ENCODE data around the gene SNURF. TPM values are rescaled to one million over a fixed set of nuclear protein-coding genes. Genes with fewer than 3 reads are reported as not detected.

SNURF gene
- total and polyA plus RNA-seq, 7 experiments from 2014 or later, result 4.9 to 53.3 (median 34.3) TPM

- intact Hi-C loops (cut with micrococcal nuclease), result no loop called here
- no peak overlapping the region for H3K27ac ChIP-seq (ENCODE audit: low read depth, low read length)
- no peak overlapping the region for H3K4me3 ChIP-seq (ENCODE audit: low read length)
- POLR2A ChIA-PET, result no interaction called here
- ATAC-seq, result no peak
- H3K27ac Mint-ChIP-seq, result no peak overlapping the region
- no peaks in the 10 kb centered on the region for H3K27me3 ChIP-seq (ENCODE audit: control insufficient read depth in 2 of 2, insufficient read depth in 2 of 2, low read length in 2 of 2)
- CTCF ChIA-PET, result no interaction called here
- H3K36me3 ChIP-seq (ENCODE audit: control insufficient read depth in 2 of 3, insufficient read depth in 3 of 3, low read length in 3 of 3), result no peaks in the 10 kb centered on the region
- no peaks in the 10 kb centered on the region for H3K4me1 ChIP-seq (ENCODE audit: control insufficient read depth in 2 of 2, insufficient read depth in 2 of 2, low read length in 2 of 2)
- no peaks in the 10 kb centered on the region for H3K27me3 Mint-ChIP-seq
- H3K9me3 Mint-ChIP-seq, result peaks cover 0 to 36% (median 6%) of the 10 kb centered on the region in 11 donors
- no peaks in the 10 kb centered on the region for H3K4me1 Mint-ChIP-seq
- DNase-seq, result no peak
- H3K4me3 Mint-ChIP-seq, result no peak overlapping the region
- peaks cover 0 to under 1% (median 0%) of the 10 kb centered on the region in 5 donors for H3K36me3 Mint-ChIP-seq
- peaks cover 0 to 17% (median 0%) of the 10 kb centered on the region in 3 experiments for H3K9me3 ChIP-seq (ENCODE audit: control insufficient read depth in 2 of 3, low read length in 3 of 3)
Observed at GRCh38 chr15:24945711-24946110, 9.1 kb upstream of the SNURF start.

- H3K27me3 ChIP-seq (ENCODE audit: control insufficient read depth in 2 of 2, insufficient read depth in 2 of 2, low read length in 2 of 2), result no peaks in the 10 kb centered on the region
- H3K4me3 ChIP-seq (ENCODE audit: low read length), result no peak overlapping the region
- no peaks in the 10 kb centered on the region for H3K4me1 ChIP-seq (ENCODE audit: control insufficient read depth in 2 of 2, insufficient read depth in 2 of 2, low read length in 2 of 2)
- Mint-ChIP-seq H3K9me3 (peaks cover 0 to 35% (median 15%) of the 10 kb centered on the region in 11 donors), H3K27me3 (peaks cover 0 to 6% (median 0%) of the 10 kb centered on the region in 5 donors), H3K4me3 (no peak overlapping the region), H3K4me1 (no peaks in the 10 kb centered on the region), H3K27ac (no peak overlapping the region), H3K36me3 (no peaks in the 10 kb centered on the region)
- DNase-seq, result no peak
- ChIA-PET POLR2A (no interaction called here), CTCF (no interaction called here)
- H3K27ac ChIP-seq (ENCODE audit: low read depth, low read length), result no peak overlapping the region
- ATAC-seq, result no peak
- intact Hi-C loops (cut with micrococcal nuclease), result no loop called here
- H3K36me3 ChIP-seq (ENCODE audit: control insufficient read depth in 2 of 3, insufficient read depth in 3 of 3, low read length in 3 of 3), result no peaks in the 10 kb centered on the region
- H3K9me3 ChIP-seq (ENCODE audit: control insufficient read depth in 2 of 3, low read length in 3 of 3), result peaks cover 0 to 16% (median 0%) of the 10 kb centered on the region in 3 experiments
Observed at GRCh38 chr15:24948495-24948894, 6.3 kb upstream of the SNURF start.

- CTCF ChIA-PET, result no interaction called here
- H3K4me1 Mint-ChIP-seq, result peaks cover 0 to 23% (median 13%) of the 10 kb centered on the region in 7 donors
- Histone ChIP-seq H3K27ac (ENCODE audit: low read depth, low read length) (peak overlapping the region; percentile 85), H3K9me3 (ENCODE audit: control insufficient read depth in 2 of 3, low read length in 3 of 3) (peaks cover 0 to 22% (median 4%) of the 10 kb centered on the region in 3 experiments), H3K27me3 (ENCODE audit: control insufficient read depth in 2 of 2, insufficient read depth in 2 of 2, low read length in 2 of 2) (no peaks in the 10 kb centered on the region), H3K4me3 (ENCODE audit: low read length) (peak overlapping the region; percentile 92), H3K4me1 (ENCODE audit: control insufficient read depth in 2 of 2, insufficient read depth in 2 of 2, low read length in 2 of 2) (peaks cover 0 to 8% of the 10 kb centered on the region in 2 donors), H3K36me3 (ENCODE audit: control insufficient read depth in 2 of 3, insufficient read depth in 3 of 3, low read length in 3 of 3) (peaks cover 0 to 21% (median 0%) of the 10 kb centered on the region in 3 experiments)
- H3K36me3 Mint-ChIP-seq, result peaks cover 4 to 30% (median 19%) of the 10 kb centered on the region in 5 donors
- peaks cover 0 to 83% (median 25%) of the 10 kb centered on the region in 11 donors for H3K9me3 Mint-ChIP-seq
- DNase-seq (peak in 3 of 9 donors; percentile 14 to 23 (median 19)), ATAC-seq (peak; percentile 1)
- POLR2A ChIA-PET, result interaction anchor here (1.0 to 1.7 kb wide), 4 partner anchors 17 to 484 kb away, joined by 3 to 4 read pairs (median 4); no protein-coding TSS in a partner anchor
- intact Hi-C loops (cut with micrococcal nuclease), result loop anchor here (5.0 to 10.0 kb wide), 5 partner anchors 37 to 1388 kb away; partner anchors contain the start of gene MKRN3 (in 1 of the 2)
- peak overlapping the region; percentile 92 to 99 (median 95) for H3K4me3 Mint-ChIP-seq
- peaks cover 0 to 6% (median 0%) of the 10 kb centered on the region in 5 donors for H3K27me3 Mint-ChIP-seq
- peak overlapping the region; percentile 90 to 98 (median 97) for H3K27ac Mint-ChIP-seq
Observed at GRCh38 chr15:24955531-24955921, 739 bp downstream of the SNURF start.

- Histone ChIP-seq H3K27me3 (ENCODE audit: control insufficient read depth in 2 of 2, insufficient read depth in 2 of 2, low read length in 2 of 2) (no peaks in the 10 kb centered on the region), H3K4me3 (ENCODE audit: low read length) (peak overlapping the region; percentile 92), H3K27ac (ENCODE audit: low read depth, low read length) (peak overlapping the region; percentile 85), H3K36me3 (ENCODE audit: control insufficient read depth in 2 of 3, insufficient read depth in 3 of 3, low read length in 3 of 3) (peaks cover 0 to 21% (median 0%) of the 10 kb centered on the region in 3 experiments), H3K4me1 (ENCODE audit: control insufficient read depth in 2 of 2, insufficient read depth in 2 of 2, low read length in 2 of 2) (peaks cover 0 to 8% of the 10 kb centered on the region in 2 donors), H3K9me3 (ENCODE audit: control insufficient read depth in 2 of 3, low read length in 3 of 3) (peaks cover 0 to 28% (median 4%) of the 10 kb centered on the region in 3 experiments)
- Mint-ChIP-seq H3K27me3 (peaks cover 0 to 6% (median 0%) of the 10 kb centered on the region in 5 donors), H3K36me3 (peaks cover 4 to 33% (median 26%) of the 10 kb centered on the region in 5 donors), H3K4me3 (peak overlapping the region; percentile 92 to 99 (median 95)), H3K27ac (peak overlapping the region; percentile 90 to 98 (median 97)), H3K4me1 (peaks cover 0 to 23% (median 13%) of the 10 kb centered on the region in 7 donors), H3K9me3 (peaks cover 0 to 85% (median 22%) of the 10 kb centered on the region in 11 donors)
- DNase-seq (peak; percentile 57 to 85 (median 77)), ATAC-seq (peak; percentile 86)
- ChIA-PET POLR2A (interaction anchor here (1.0 to 1.7 kb wide), 5 partner anchors 17 to 483 kb away, joined by 3 to 4 read pairs (median 3); no protein-coding TSS in a partner anchor), CTCF (interaction anchor here (0.6 kb wide), 1 partner anchor 27 kb away, joined by 4 read pairs; no protein-coding TSS in a partner anchor)
- intact Hi-C loops (cut with micrococcal nuclease), result loop anchor here (1.0 to 10.0 kb wide), 7 partner anchors 36 to 1389 kb away; partner anchors contain the start of genes MKRN3 (in 1 of the 2) and UBE3A (in 1 of the 2)
Observed at GRCh38 chr15:24956111-24956838, 1.5 kb downstream of the SNURF start.

DNA sequence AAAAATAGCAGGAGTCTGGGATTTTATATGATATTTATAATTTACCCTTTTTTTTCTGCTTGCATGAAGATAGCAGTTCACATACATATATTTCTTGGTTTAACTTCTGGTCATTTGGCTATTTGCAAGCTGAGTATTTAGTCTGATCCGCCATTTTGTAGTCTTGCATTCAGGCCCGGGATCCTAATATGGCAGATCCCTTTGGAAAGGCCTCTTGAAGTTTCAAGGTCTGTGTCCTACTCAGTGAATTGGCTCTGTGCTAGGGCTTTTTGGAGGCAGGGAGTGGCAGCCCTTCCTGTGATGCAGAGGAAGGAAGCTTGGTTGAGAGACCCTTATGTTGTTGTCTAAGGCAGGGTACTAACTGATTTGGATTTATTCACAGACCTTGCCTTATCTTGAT lies 2.9 kb downstream of the SNURF start:
- no peak overlapping the region for H3K27ac ChIP-seq (ENCODE audit: low read depth, low read length)
- H3K4me1 ChIP-seq (ENCODE audit: control insufficient read depth in 2 of 2, insufficient read depth in 2 of 2, low read length in 2 of 2), result peaks cover 0 to 8% of the 10 kb centered on the region in 2 donors
- H3K9me3 ChIP-seq (ENCODE audit: control insufficient read depth in 2 of 3, low read length in 3 of 3), result peaks cover 0 to 30% (median 4%) of the 10 kb centered on the region in 3 experiments
- Mint-ChIP-seq H3K27me3 (no peaks in the 10 kb centered on the region), H3K36me3 (peaks cover 4 to 41% (median 38%) of the 10 kb centered on the region in 5 donors), H3K9me3 (peaks cover 0 to 82% (median 21%) of the 10 kb centered on the region in 11 donors), H3K27ac (peak overlapping the region in 6 of 9 donors; percentile 32 to 90 (median 46)), H3K4me1 (peaks cover 0 to 23% (median 13%) of the 10 kb centered on the region in 7 donors), H3K4me3 (peak overlapping the region in 9 of 10 donors; percentile 10 to 95 (median 56))
- H3K4me3 ChIP-seq (ENCODE audit: low read length), result no peak overlapping the region
- intact Hi-C loops (cut with micrococcal nuclease), result loop anchor here (5.0 to 10.0 kb wide), 5 partner anchors 35 to 1390 kb away; partner anchors contain the start of gene MKRN3 (in 1 of the 2)
- ChIA-PET CTCF (no interaction called here), POLR2A (no interaction called here)
- ATAC-seq (no peak), DNase-seq (no peak)
- peaks cover 0 to 29% (median 7%) of the 10 kb centered on the region in 3 experiments for H3K36me3 ChIP-seq (ENCODE audit: control insufficient read depth in 2 of 3, insufficient read depth in 3 of 3, low read length in 3 of 3)
- H3K27me3 ChIP-seq (ENCODE audit: control insufficient read depth in 2 of 2, insufficient read depth in 2 of 2, low read length in 2 of 2), result no peaks in the 10 kb centered on the region

DNA sequence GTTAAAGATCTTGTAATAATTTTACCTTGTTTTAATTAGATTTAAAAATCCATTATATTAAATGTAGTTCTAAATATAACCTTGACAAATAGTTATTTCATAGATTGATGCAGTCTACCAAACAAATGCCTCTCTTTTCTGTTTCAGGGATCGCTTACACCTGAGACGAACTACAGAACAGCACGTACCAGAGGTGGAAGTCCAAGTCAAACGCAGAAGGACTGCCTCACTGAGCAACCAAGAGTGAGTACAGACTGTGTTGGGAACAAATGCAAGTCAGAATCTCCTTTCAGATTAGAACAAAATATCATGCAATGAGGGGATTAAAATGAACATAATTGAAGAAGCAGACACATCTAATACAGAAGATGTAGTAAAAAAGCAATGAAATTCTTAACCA lies 7.2 kb downstream of the SNURF start:
- DNase-seq (no peak), ATAC-seq (no peak)
- H3K27ac Mint-ChIP-seq, result no peak overlapping the region
- ChIA-PET CTCF (no interaction called here), POLR2A (no interaction called here)
- H3K4me1 Mint-ChIP-seq, result peaks cover 0 to 16% (median 11%) of the 10 kb centered on the region in 7 donors
- Histone ChIP-seq H3K27ac (ENCODE audit: low read depth, low read length) (no peak overlapping the region), H3K36me3 (ENCODE audit: control insufficient read depth in 2 of 3, insufficient read depth in 3 of 3, low read length in 3 of 3) (peaks cover 11 to 58% (median 31%) of the 10 kb centered on the region in 3 experiments), H3K4me1 (ENCODE audit: control insufficient read depth in 2 of 2, insufficient read depth in 2 of 2, low read length in 2 of 2) (peaks cover 0 to 5% of the 10 kb centered on the region in 2 donors), H3K27me3 (ENCODE audit: control insufficient read depth in 2 of 2, insufficient read depth in 2 of 2, low read length in 2 of 2) (no peaks in the 10 kb centered on the region), H3K9me3 (ENCODE audit: control insufficient read depth in 2 of 3, low read length in 3 of 3) (peaks cover 0 to 44% (median 12%) of the 10 kb centered on the region in 3 experiments), H3K4me3 (ENCODE audit: low read length) (no peak overlapping the region)
- peaks cover 3 to 92% (median 50%) of the 10 kb centered on the region in 11 donors for H3K9me3 Mint-ChIP-seq
- intact Hi-C loops (cut with micrococcal nuclease), result no loop called here
- no peaks in the 10 kb centered on the region for H3K27me3 Mint-ChIP-seq
- H3K36me3 Mint-ChIP-seq, result peaks cover 17 to 82% (median 71%) of the 10 kb centered on the region in 5 donors
- no peak overlapping the region for H3K4me3 Mint-ChIP-seq

Measured in naive thymus-derived CD4-positive, alpha-beta T cell (primary cell).